HL-60 (cell line): Measurements from ENCODE around the gene JAK1.

Source experiments
- DNase-seq, 2 experiments: peaks; one replicate each; pipeline ENCODE4 v3.0.0-alpha.2; 2010 to 2020; ENCODE audit warnings: low read depth in 1 of 2, low spot score in 1 of 2
- H3K27ac ChIP-seq: fragments of 250-450 bp; sonication (Bioruptor Pico); replicated peaks from 2 replicates; pipeline ENCODE4 v1.5.1; 2020; ENCODE audit warnings: mild to moderate bottlenecking, moderate library complexity
- H3K27me3 ChIP-seq: fragments of 250-450 bp; sonication (Bioruptor Pico); 2 replicates; pipeline ENCODE4 v1.5.1; 2021; ENCODE audit warnings: mild to moderate bottlenecking, moderate library complexity; ENCODE audit not compliant: insufficient read depth, poor library complexity, severe bottlenecking
- H3K4me3 ChIP-seq: replicated peaks from 2 replicates; pipeline ENCODE4 v1.5.1; 2011; ENCODE audit warnings: mild to moderate bottlenecking, control low read depth, low read length; ENCODE audit not compliant: insufficient read depth
- CTCF ChIP-seq: IDR thresholded peaks from one replicate; pipeline ENCODE4 v1.5.1; 2011; ENCODE audit warnings: low read length, control low read depth, inconsistent platforms; ENCODE audit not compliant: insufficient read depth
- GABPA ChIP-seq: IDR thresholded peaks from 2 replicates; pipeline ENCODE4 v1.6.1; 2012; ENCODE audit warnings: low read depth
- POLR2AphosphoS5 ChIP-seq: IDR thresholded peaks from 2 replicates; pipeline ENCODE4 v1.6.1; 2012; ENCODE audit warnings: low read depth
- REST ChIP-seq: IDR thresholded peaks from 2 replicates; pipeline ENCODE4 v1.6.1; 2012; ENCODE audit warnings: low read depth; ENCODE audit not compliant: insufficient replicate concordance
- SPI1 ChIP-seq: IDR thresholded peaks from 2 replicates; pipeline ENCODE4 v1.6.1; 2012; ENCODE audit warnings: low read depth, mild to moderate bottlenecking, borderline replicate concordance

The JAK1 gene

DNA sequence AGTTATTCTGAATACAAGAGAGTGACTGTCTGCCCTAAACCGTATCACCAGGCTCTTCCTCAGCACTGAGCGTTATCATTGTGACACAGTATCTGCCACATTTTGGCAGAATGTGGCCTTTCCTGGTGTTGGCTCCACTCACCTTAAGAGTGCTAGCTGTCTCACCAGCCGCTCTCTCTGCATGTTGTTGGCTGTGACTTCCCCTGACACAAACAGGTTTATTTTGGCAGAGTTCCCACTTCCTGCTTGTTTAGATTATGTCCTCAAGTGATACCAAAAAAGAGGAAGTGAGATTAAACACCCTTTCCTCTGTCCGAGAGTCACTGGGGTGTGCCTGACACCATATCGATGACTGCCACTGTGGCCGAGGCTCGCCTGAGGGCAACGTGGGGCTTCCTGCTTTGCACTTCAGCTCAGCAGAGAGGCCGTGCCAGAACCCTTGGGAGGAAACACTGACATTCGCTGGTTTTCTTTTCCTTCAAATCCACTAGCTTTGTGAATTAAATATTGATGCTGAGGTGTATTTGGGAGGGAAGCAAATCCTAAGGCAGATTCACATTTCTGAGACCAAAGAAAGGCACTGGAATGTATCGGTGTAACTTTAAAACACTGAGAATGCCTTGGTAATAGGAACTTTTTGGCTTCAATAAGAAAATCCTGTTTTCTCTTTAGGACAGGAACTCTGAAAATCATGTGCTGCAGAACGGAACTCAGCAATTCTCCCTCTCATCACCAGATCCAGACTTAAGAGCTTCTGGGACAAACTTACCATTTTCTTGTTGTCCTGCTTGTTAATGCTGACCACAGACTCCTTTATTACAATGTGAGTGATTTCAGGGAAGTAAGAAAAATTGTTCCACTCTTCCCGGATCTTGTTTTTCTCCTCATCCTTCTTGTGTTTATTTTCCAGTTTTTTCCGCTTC, 102.1 kb downstream of the JAK1 start:
- TF ChIP-seq SPI1 (peak; percentile 100), REST (no peak), POLR2AphosphoS5 (peak; percentile 80)
- Histone ChIP-seq H3K27ac (peak overlapping the region; percentile 55), H3K4me3 (no peak overlapping the region), H3K27me3 (no peaks in the 10 kb centered on the region)
- peak; percentile 94 for DNase-seq

DNA sequence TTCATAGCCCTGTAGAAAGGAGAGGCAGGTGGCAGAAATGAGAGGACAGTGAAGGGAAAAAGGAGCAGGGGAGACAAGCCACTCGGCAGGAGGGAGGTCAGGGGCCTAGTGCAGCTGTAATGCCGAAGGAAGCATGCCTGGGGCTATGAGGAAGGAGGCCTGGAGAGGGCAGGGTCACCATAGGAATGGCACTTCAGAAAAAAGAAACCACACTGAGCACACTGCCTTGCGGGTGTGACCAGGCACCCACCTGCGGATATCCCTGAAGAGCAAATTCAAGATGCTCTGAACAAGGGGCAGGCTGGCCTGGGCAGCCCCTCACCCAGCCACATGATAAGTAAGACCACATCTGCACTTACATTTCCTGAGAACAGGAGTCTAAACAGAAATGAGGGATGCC, 104.7 kb downstream of the JAK1 start:
- DNase-seq = no peak
- Histone ChIP-seq H3K27ac (no peak overlapping the region), H3K27me3 (no peaks in the 10 kb centered on the region), H3K4me3 (no peak overlapping the region)
- TF ChIP-seq REST (no peak), SPI1 (no peak), GABPA (no peak), POLR2AphosphoS5 (no peak), CTCF (no peak)

DNA sequence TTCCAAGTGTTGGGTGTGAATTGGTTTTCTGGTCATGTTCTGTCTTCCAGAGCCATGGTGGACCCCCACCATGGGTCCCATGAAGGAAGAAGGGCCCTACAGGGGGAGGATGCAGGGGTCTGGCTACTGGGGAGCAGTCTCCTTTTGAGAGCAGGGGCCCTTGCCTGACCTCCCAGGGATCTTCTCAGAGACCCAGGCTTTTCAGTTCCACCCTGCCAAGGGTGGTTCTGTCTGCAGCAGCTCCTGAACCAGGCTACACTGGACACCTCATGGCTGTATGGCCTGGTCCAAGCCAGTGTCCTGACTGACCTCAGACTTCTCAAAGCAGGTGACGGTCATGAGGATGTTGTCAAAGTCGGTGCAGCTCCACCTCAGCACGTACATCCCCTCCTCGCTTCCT, 109.0 kb downstream of the JAK1 start:
- H3K27ac ChIP-seq = no peak overlapping the region; the same call in 1 of the 2 replicates
- H3K4me3 ChIP-seq = no peak overlapping the region
- no peak for TF ChIP-seq REST
- no peak for TF ChIP-seq SPI1
- TF ChIP-seq GABPA = no peak
- TF ChIP-seq POLR2AphosphoS5 = no peak
- DNase-seq = no peak
- H3K27me3 ChIP-seq = no peaks in the 10 kb centered on the region

- no peaks in the 10 kb centered on the region for H3K27me3 ChIP-seq
- peak; percentile 54 to 66 for DNase-seq
- no peak overlapping the region for H3K4me3 ChIP-seq
- TF ChIP-seq POLR2AphosphoS5 (peak; percentile 59; the same call in 1 of the 2 replicates), CTCF (no peak), SPI1 (no peak), REST (no peak)
- H3K27ac ChIP-seq = no peak overlapping the region; the same call in 1 of the 2 replicates
Measured at GRCh38 chr1:64856553-64856952, 109.8 kb downstream of the JAK1 start.
